Right renal cortex interstitium (tissue), 3 donors: ENCODE measurements around the gene IFT81. TPM values are rescaled to one million over a fixed set of nuclear protein-coding genes. Genes with fewer than 3 reads are reported as not detected.
"Not testable (repeated sequence)": the region's sequence is repeated elsewhere in the genome, so short reads cannot be mapped to it uniquely, and the experiment has no call there.

Source experiments
- DNase-seq, 3 donors: peaks; one replicate each; pipeline ENCODE4 v3.0.0-alpha.2; 2013; ENCODE audit warnings: low read depth in 3 of 3, low spot score in 2 of 3
- polyA plus RNA-seq, 3 donors: library from polyadenylated mRNA; unstranded; fragments of 120-200 nt; gene quantifications; one replicate each; pipeline ENCODE4 v1.2.1, GENCODE V29; 2013; ENCODE audit not compliant: insufficient read length in 3 of 3

The IFT81 gene
- polyA plus RNA-seq, 3 donors: 48.9 to 63.1 (median 57.1) TPM

- no peak for DNase-seq
Measured at GRCh38 chr12:110198386-110198785, 74.2 kb downstream of the IFT81 start.

DNA sequence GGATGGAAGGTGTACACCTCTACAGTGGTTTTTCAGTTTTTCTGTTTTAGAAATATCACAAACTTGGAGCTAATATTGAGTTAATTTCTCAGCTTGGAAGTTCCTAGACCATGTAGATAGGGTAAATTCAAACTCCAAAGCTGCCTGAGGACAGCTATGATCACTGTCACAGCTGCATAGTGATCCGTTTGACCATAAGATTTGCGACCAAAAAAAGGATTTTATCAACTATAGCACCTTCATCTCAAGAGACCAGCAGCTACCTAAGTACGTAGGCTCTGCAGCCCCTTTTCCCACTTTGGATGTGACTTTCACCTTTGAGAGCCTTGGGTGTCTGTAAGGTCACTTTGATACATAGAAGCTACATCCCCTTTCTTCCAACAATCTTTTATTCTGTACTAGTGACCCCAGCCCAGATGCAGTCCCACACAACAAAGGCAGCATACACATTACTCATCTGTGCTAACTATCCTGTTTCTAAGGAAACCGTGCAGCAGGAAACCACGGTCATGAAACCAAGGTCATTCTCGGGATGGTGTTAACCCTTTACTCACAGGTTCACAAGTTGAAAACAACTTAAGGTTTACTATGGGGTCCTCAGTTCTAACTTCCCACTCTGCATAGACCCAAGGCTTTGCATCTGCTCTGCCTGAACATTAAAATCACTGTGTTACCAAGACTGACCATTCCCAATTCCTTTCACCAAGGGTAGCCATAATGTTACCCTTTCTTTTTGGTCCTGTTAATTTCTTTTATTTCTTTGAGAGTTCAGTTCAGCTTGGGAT, 75.4 kb downstream of the IFT81 start:
- peak in 1 of 3 donors; percentile 44 for DNase-seq

- no peak for DNase-seq
Measured at GRCh38 chr12:110200124-110200417, 75.9 kb downstream of the IFT81 start.

- no peak for DNase-seq
Measured at GRCh38 chr12:110201995-110202394, 77.8 kb downstream of the IFT81 start.

GRCh38 chr12:110203546-110203945, 79.4 kb downstream of the IFT81 start:
- DNase-seq: no peak

GRCh38 chr12:110205931-110206330, 81.8 kb downstream of the IFT81 start:
- no peak for DNase-seq

DNA sequence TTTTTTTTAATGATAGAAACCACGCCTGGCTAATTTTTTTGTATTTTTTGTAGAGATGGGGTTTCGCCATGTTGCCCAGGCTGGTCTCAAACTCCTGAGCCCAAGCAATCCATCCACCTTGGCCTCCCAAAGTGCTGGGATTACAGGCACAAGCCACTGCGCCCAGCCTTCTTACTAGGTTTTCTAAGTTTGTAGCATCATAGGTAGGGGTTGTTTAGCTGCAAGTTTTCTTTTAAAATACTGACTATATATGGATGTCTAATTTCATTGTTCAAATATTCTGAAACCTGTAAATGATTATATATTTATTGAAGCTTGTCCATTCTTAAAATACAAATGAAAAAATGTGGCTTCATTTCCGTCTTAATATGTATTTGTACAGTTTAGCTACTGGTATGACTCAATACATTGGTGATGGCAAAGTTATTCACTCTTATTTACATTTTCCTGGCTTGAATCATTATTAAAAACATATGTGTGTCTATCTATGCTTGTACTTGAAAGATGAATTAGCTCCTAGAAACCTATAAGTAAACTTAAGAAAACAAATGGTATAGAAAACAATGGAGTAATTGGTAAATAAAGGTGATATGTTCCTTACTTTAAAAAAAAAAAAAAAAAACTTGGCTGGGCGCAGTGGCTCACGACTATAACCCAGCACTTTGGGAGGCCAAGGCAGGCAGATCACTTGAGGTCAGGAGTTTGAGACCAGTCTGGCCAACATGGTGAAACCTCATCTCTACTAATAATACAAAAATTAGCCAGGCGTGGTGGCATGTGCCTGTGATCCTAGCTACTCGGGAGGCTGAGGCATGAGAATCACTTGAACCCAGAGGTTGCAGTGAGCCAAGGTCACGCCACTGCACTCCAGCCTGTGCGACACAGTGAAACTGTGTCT, 87.7 kb downstream of the IFT81 start:
- not testable (repeated sequence) for DNase-seq

- no peak for DNase-seq
Measured at GRCh38 chr12:110217996-110218674, 94.0 kb downstream of the IFT81 start.

DNA sequence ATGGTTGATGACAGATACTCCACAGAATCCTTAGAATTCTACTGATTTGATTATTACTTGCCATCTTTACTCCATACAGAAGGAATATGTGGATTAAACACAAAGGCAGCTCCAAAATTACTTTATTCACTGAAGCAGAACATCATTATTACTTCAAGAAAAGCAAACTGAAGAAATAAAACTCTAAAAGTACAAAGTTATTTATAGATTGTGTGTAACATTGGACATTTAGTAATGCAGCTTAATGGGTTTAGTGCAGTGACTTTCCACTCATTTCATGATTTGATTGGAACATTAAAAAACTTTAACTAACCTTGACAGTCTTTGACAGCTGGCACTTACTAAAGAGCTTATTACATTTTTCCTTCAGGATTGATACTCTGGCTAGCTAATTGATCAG, 97.9 kb downstream of the IFT81 start:
- DNase-seq: no peak

- no peak for DNase-seq
Measured at GRCh38 chr12:110222433-110222832, 98.3 kb downstream of the IFT81 start.

- no peak for DNase-seq
Measured at GRCh38 chr12:110223777-110224378, 99.7 kb downstream of the IFT81 start.

DNA sequence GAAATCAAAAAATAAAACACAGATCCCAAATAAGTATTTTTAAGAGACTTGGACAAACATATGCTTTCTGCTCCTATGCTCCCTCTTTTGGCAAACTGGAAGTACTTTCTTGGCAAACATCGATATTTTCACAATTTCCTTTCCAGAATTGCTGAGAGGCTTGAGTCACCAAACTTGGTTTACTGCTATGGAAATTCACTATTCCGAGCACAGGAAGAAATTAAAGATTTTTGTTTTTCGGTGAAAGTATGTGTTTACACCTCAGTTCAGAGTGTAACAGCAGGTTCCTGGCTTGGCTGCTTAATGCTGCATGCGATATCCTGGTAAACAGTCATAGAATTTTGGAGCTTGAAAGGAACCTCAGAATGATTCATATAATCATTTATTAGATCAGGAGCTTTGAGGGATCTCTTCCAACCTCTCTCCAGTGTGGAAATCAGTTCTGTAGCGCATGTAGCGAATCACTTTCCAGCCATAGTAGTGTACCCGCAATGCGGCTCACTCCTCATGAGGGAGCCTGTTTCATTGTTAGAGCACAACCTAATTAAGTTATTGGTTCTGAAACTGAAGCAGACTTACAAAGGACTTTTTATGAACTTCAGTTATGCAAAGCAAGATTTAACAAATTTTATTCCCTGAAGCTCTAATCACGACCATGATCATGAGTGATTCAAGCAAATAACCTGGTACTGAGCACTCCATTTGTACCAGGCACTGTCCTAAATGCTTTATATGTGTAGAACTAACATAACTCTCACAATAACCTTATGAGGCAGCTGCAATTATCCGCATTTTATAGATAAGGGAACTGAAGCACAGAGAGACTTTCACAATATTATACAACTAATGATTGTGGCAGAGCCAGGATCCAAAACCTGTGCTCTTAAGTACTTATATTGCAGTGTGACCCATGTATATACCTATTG, 100.5 kb downstream of the IFT81 start:
- DNase-seq: no peak

GRCh38 chr12:110227138-110227537, 103.0 kb downstream of the IFT81 start:
- DNase-seq: no peak

GRCh38 chr12:110228348-110228747, 104.2 kb downstream of the IFT81 start:
- DNase-seq: not testable (repeated sequence)

DNA sequence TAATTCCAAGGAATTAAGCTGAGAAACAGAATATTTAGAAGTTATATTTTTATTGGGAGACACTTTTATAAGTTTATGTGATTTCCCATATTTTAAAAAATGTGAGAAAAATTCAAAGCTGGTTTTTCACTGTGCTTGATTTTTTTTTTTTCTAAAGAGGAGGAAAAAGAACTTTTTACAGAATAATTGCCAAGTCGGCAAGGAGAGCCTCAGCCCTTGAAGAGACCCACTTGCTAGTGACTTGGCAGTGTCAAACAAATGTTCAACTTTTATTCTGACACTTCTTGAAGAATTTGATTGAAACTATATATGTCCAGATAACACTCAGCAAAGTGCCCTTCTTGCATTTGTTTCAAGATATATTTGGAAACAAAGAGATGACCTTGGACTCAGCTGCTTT, 104.6 kb downstream of the IFT81 start:
- DNase-seq: no peak

DNA sequence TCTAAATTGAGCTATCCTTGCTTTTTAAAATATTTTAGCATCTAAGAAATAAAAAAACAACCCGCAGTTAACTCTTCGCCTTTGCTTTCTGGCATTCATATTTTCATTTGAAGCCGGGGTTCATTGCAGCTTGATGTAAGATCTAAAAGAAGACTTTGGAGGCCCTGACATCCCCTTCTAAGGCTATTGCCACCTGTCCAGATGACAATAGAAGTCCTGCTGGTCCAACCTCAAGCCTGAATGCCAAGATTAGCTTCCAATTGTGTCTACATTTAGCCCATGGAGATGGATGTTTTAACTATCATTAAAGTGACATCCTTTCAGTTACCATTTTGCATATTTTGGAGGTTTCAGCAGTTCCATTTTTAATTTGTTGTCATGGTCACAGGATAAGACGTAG, 105.3 kb downstream of the IFT81 start:
- no peak for DNase-seq

- DNase-seq: no peak
Measured at GRCh38 chr12:110230655-110231054, 106.5 kb downstream of the IFT81 start.

DNA sequence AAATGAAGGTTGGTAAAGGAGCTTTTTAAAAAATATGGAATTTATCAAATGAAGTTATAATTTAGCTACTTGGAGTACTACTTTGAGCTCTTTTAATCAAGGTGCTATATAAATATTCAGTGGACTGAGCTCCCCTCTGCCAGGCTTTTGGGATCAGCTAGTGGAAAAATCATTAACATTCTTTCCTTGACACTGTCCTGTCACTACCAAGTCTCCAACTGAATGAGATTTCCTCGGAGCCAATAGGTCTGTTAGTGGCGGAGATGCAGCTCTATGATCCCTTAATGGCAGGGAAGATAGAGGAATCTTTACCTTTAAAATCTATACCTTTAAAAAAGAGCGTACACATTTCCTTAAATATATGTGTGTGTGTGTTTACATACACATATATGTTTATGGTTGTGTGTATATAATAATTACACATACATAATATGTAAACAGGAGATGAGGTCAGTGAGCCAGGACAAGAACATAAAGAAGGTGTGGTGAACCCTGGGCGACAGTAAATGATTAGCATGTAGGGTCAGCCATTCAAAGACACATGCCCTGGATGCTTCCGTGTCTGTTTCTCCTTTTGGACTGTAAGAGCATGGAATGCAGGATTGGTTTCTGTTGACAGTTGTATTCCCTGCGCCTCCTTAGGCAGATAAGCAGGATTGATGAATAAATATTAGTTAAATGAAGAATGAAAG, 109.2 kb downstream of the IFT81 start:
- no peak for DNase-seq

- DNase-seq: no peak
Measured at GRCh38 chr12:110234331-110234751, 110.2 kb downstream of the IFT81 start.
